Uterus (tissue), 2 donors: ENCODE measurements around the gene STOM.

ENCODE experiments used
- POLR2A ChIP-seq, 2 donors: fragments of 450-650 bp; IDR thresholded peaks; one replicate each; pipeline ENCODE4 v1.6.1; 2016; ENCODE audit warnings: antibody characterized with exemption in 2 of 2, mild to moderate bottlenecking in 1 of 2, moderate library complexity in 1 of 2
- TF ChIP-seq, protein P1 (sequence below), 4 experiments: fragments of 200-600 bp in 2 of 4; fragments of 450-650 bp in 2 of 4; sonication (generic) in 2 of 4; IDR thresholded peaks; one replicate each; pipeline ENCODE4 v1.5.1; 2016 to 2019; ENCODE audit warnings: antibody characterized with exemption in 4 of 4, mild to moderate bottlenecking in 2 of 4, moderate library complexity in 1 of 4

DNA sequence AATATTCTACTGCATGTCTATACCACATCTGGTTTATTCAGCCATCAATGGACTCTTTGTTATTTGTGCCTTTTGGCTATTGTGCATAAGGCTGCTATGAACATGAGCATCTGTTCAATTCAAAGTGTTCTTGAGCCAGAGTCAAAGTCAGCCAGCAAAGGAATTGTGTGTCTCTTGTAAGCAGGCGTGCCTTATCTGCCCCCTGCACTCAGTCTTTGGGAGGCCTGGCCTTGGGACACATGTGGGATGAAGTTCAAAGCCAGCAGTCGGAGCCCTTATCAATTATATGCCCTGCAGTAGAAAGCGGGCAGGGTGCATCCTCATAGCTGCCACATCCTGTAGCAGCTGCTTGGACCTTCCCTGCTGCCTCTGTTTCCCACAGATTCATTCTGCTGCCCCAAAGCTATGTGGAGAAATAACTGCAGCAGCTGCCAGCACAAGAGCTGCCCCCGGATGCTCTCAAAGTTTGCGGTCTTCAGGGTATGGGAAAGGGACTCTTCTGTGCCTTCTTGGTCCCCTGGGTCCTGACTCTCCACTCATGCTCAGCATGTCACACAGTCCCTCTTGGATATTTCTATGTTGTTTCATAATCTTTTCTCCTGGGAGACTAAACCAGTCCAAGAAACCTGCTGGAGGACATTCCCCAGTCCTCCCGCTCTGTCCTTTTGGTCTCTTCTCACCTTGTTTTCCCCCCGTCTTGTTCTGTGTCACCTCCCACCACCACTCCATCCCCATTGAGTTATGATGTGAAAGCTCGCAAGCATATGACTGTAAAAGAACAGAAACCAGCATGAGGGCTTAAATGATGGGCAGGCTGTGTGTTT is 35.9 kb downstream of the STOM start:
- TF ChIP-seq, protein P1, sequence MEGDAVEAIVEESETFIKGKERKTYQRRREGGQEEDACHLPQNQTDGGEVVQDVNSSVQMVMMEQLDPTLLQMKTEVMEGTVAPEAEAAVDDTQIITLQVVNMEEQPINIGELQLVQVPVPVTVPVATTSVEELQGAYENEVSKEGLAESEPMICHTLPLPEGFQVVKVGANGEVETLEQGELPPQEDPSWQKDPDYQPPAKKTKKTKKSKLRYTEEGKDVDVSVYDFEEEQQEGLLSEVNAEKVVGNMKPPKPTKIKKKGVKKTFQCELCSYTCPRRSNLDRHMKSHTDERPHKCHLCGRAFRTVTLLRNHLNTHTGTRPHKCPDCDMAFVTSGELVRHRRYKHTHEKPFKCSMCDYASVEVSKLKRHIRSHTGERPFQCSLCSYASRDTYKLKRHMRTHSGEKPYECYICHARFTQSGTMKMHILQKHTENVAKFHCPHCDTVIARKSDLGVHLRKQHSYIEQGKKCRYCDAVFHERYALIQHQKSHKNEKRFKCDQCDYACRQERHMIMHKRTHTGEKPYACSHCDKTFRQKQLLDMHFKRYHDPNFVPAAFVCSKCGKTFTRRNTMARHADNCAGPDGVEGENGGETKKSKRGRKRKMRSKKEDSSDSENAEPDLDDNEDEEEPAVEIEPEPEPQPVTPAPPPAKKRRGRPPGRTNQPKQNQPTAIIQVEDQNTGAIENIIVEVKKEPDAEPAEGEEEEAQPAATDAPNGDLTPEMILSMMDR (IDR thresholded peaks at IDR 0.05): no peak
- TF ChIP-seq POLR2A (IDR thresholded peaks at IDR 0.05): no peak
